Fibroblast of lung (primary cell): ENCODE measurements around the gene TCFL5. TPM values are rescaled to one million over a fixed set of nuclear protein-coding genes. Genes with fewer than 3 reads are reported as not detected.

Experiments used
- DNase-seq, 2 donors: peaks; one replicate each; pipeline versions ENCODE4 v3.0.0 to v3.0.0-alpha.2; 2010; ENCODE audit warnings: low read depth in 2 of 2
- H2AFZ ChIP-seq: 2 replicates; pipeline ENCODE4 v1.5.1; 2012; ENCODE audit warnings: low read length, control low read depth, inconsistent platforms
- H3K27ac ChIP-seq: 2 replicates; pipeline ENCODE4 v1.5.1; 2011; ENCODE audit warnings: low read length, control low read depth; ENCODE audit not compliant: insufficient read depth
- H3K27me3 ChIP-seq: 2 replicates; pipeline ENCODE4 v1.5.1; 2011; ENCODE audit warnings: mild to moderate bottlenecking, low read length; ENCODE audit not compliant: control insufficient read depth, insufficient read depth
- H3K36me3 ChIP-seq: 2 replicates; pipeline ENCODE4 v1.5.1; 2011; ENCODE audit warnings: low read length; ENCODE audit not compliant: control insufficient read depth, insufficient read depth
- H3K4me1 ChIP-seq: 2 replicates; pipeline ENCODE4 v1.5.1; 2011; ENCODE audit warnings: low read length; ENCODE audit not compliant: control insufficient read depth, insufficient read depth; ENCODE audit errors: extremely low read depth
- H3K4me2 ChIP-seq: 2 replicates; pipeline ENCODE4 v1.5.1; 2011; ENCODE audit warnings: low read length, control low read depth; ENCODE audit not compliant: insufficient read depth; ENCODE audit errors: extremely low read depth
- H3K4me3 ChIP-seq, 4 experiments: fragments of 200-600 bp in 1 of 4; sonication (generic) in 1 of 4; replicated peaks in 1 of 4; 2 replicates each; pipeline ENCODE4 v1.5.1; 2011 to 2016; ENCODE audit warnings: low read length in 4 of 4, low read depth in 3 of 4, mild to moderate bottlenecking in 3 of 4, control low read depth in 2 of 4, inconsistent platforms in 1 of 4, mixed read lengths in 1 of 4; ENCODE audit not compliant: insufficient read depth in 1 of 4; ENCODE audit errors: control extremely low read depth in 1 of 4
- H3K79me2 ChIP-seq: 2 replicates; pipeline ENCODE4 v1.5.1; 2012; ENCODE audit warnings: mild to moderate bottlenecking, low read length, inconsistent platforms; ENCODE audit not compliant: control insufficient read depth, insufficient read depth
- H3K9ac ChIP-seq: 2 replicates; pipeline ENCODE4 v1.5.1; 2011; ENCODE audit warnings: mild to moderate bottlenecking, low read length, control low read depth; ENCODE audit not compliant: insufficient read depth
- H3K9me3 ChIP-seq: 2 replicates; pipeline ENCODE4 v1.5.1; 2012; ENCODE audit warnings: low read depth, low read length; ENCODE audit not compliant: control insufficient read depth, insufficient read depth
- H4K20me1 ChIP-seq: 2 replicates; pipeline ENCODE4 v1.5.1; 2011; ENCODE audit warnings: low read length; ENCODE audit not compliant: control insufficient read depth, insufficient read depth; ENCODE audit errors: extremely low read depth
- EZH2 ChIP-seq: IDR thresholded peaks from 2 replicates; pipeline ENCODE4 v1.5.1; 2012; ENCODE audit warnings: low read length, control low read depth, mild to moderate bottlenecking; ENCODE audit errors: missing control alignments
- polyA plus RNA-seq, 2 donors: library from polyadenylated mRNA; depleted of rRNA in 1 of 2; stranded (reverse) in 1 of 2; unstranded in 1 of 2; fragments of >200 nt; gene quantifications; 2 replicates each; pipeline ENCODE4 v1.2.1, GENCODE V29; 2011 to 2012; ENCODE audit warnings: missing spikeins in 1 of 2
- total RNA-seq: library from RNA; depleted of rRNA; stranded (reverse); fragments of >200 nt; gene quantifications from 2 replicates; pipeline ENCODE4 v1.2.1, GENCODE V29; 2014
- TF ChIP-seq, protein P1 (sequence below), 2 donors: IDR thresholded peaks in 1 of 2; conservative IDR thresholded peaks in 1 of 2; 1 replicate in 1 of 2; 2 replicates in 1 of 2; pipeline ENCODE4 v1.5.1; 2011 to 2012; ENCODE audit warnings: low read length in 2 of 2, control low read depth in 1 of 2, inconsistent platforms in 1 of 2, low read depth in 1 of 2, mild to moderate bottlenecking in 1 of 2

Gene TCFL5
- total and polyA plus RNA-seq, 2 donors (not counting 1 experiment from before 2014, with no cell fraction given), result 9.8 to 13.7 TPM

DNA sequence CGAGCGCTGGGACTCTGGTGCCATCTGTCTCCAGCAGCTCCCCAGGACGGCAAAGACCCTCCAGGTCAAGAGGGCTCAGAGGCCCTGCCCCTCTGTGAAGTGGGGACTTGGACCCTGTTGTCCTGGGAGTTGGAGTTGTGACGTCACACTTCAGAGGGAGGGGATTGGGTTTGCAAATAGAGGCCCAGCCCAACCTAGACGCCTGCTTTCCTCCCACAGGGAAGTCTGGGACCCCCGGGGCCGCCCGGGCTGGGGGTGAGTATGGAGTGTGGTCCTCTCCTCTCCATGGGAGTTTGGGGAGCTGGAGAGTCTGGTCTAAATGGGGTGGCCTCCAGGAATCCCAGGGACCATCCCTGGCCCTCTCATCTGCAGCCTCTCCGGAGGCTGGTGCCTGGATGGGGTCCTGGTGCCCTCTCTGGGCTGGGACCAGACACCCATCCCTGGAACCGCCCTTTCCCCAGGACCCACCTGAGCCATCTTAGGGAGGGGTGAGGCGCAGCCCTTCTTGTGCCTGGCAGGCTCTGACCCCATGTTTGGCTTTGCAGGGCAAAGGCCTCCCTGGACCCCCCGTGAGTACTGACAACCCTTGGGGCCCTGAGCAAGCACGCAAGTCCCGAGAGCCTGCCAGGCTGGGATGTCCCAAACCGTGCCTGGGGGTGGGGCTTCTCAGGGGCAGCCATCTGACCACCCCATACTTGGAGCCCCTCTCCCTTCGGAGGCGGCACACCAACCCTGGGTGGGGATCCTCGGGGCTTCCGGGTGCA lies 40.5 kb downstream of the TCFL5 start:
- DNase-seq, result no peak
- Histone ChIP-seq H3K4me2 (no peak overlapping the region), H3K4me3 (no peak overlapping the region), H3K27ac (no peak overlapping the region), H4K20me1 (no peaks in the 10 kb centered on the region), H3K79me2 (no peaks in the 10 kb centered on the region), H2AFZ (no peak overlapping the region), H3K36me3 (no peaks in the 10 kb centered on the region), H3K27me3 (peaks cover 2% of the 10 kb centered on the region), H3K4me1 (peaks cover 13% of the 10 kb centered on the region), H3K9ac (no peak overlapping the region), H3K9me3 (no peaks in the 10 kb centered on the region)
- TF ChIP-seq EZH2, result no peak
- TF ChIP-seq, protein P1, sequence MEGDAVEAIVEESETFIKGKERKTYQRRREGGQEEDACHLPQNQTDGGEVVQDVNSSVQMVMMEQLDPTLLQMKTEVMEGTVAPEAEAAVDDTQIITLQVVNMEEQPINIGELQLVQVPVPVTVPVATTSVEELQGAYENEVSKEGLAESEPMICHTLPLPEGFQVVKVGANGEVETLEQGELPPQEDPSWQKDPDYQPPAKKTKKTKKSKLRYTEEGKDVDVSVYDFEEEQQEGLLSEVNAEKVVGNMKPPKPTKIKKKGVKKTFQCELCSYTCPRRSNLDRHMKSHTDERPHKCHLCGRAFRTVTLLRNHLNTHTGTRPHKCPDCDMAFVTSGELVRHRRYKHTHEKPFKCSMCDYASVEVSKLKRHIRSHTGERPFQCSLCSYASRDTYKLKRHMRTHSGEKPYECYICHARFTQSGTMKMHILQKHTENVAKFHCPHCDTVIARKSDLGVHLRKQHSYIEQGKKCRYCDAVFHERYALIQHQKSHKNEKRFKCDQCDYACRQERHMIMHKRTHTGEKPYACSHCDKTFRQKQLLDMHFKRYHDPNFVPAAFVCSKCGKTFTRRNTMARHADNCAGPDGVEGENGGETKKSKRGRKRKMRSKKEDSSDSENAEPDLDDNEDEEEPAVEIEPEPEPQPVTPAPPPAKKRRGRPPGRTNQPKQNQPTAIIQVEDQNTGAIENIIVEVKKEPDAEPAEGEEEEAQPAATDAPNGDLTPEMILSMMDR (conservative IDR thresholded peaks at IDR 0.05 in 1 of 2, IDR thresholded peaks at IDR 0.05 in 1 of 2; ENCODE audit: low read depth in 1 of 2, low read length in 2 of 2), result no peak

DNA sequence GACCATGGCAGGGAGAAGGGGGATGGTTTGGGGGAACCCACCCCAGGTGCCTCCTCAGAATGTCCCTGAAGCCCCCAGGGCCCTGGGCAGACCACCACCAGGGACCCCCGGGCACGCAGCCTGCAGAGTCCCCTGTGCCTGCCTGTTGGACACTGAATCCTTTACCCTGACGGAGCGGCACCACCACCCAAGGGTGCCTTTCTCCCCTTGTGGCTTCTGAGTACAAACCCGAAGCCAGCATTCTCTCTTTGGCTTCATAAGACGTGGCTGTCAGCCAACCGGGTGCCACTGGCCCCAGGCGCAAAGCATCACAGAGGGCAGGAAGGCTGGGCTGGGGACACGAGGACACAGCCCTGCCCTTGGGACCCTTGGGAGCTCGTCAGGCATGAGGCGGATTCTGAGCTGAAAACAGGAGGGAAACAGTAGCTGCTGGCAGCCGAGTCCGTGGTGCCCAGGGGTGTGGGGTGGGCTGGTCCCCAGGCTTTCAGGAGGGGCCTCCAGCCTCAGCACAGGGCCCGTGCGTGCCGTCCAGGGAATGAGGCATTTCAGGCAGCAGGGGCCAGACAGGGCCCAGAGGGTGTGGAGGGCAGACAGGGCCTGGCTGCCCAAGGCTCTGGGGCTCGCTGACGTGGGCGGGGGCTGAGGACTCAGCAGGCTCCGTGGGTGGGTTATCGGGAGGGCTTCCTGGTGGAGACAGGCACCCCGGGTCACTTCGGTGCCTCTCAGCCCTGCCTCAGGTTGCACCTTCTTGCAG lies 41.2 kb downstream of the TCFL5 start:
- H3K36me3 ChIP-seq, result no peaks in the 10 kb centered on the region
- no peaks in the 10 kb centered on the region for H4K20me1 ChIP-seq
- H3K27me3 ChIP-seq, result peaks cover 9% of the 10 kb centered on the region
- H3K4me1 ChIP-seq, result peaks cover 16% of the 10 kb centered on the region
- H2AFZ ChIP-seq, result no peak overlapping the region
- no peaks in the 10 kb centered on the region for H3K9me3 ChIP-seq
- no peak overlapping the region for H3K27ac ChIP-seq
- no peaks in the 10 kb centered on the region for H3K79me2 ChIP-seq
- H3K9ac ChIP-seq, result no peak overlapping the region
- no peak for TF ChIP-seq EZH2
- TF ChIP-seq, protein P1 (conservative IDR thresholded peaks at IDR 0.05 in 1 of 2, IDR thresholded peaks at IDR 0.05 in 1 of 2; ENCODE audit: low read depth in 1 of 2, low read length in 2 of 2), result no peak
- DNase-seq, result no peak
- no peak overlapping the region for H3K4me2 ChIP-seq
- no peak overlapping the region for H3K4me3 ChIP-seq

DNA sequence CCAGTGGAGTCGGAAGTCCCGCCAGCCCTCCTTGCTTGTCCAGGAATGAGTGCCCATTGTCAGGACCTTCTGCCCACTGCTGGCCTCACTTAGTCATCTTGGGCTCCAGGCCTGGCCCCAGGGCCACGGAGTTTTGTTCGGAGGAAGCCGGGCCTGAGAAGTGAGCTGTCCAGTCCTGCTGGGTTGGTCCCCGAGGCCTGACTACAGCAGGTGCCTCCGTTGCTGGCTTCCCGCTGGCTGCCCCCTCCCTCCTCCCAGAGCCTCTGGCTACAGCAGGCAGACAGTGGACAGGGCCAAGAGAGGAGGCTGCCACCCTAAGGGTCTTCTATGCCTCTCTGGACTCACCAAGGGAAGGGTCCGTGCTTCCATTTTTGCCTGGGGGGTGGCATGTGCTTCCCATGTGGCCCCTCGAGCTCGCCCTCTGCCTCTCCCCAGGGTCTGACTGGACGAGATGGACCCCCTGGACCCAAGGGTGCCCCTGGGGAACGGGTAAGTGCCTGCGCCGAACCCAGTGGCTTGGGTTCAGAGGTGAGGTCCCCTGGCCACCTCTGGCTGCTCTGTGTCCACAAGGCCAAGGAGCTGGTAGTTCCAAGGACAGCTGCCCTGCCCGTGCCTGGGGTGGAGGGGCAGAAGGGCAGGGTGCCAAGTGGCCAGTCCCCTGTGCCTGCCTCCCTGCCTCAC lies 42.0 kb downstream of the TCFL5 start:
- H3K36me3 ChIP-seq, result no peaks in the 10 kb centered on the region
- no peak overlapping the region for H3K4me2 ChIP-seq
- H4K20me1 ChIP-seq, result no peaks in the 10 kb centered on the region
- peak; percentile 36 to 69 for DNase-seq
- TF ChIP-seq, protein P1 (conservative IDR thresholded peaks at IDR 0.05 in 1 of 2, IDR thresholded peaks at IDR 0.05 in 1 of 2; ENCODE audit: low read depth in 1 of 2, low read length in 2 of 2), result no peak
- no peak for TF ChIP-seq EZH2
- peaks cover 16% of the 10 kb centered on the region for H3K4me1 ChIP-seq
- peaks cover 9% of the 10 kb centered on the region for H3K27me3 ChIP-seq
- H3K9me3 ChIP-seq, result no peaks in the 10 kb centered on the region
- no peak overlapping the region for H3K4me3 ChIP-seq
- no peak overlapping the region for H2AFZ ChIP-seq
- H3K79me2 ChIP-seq, result no peaks in the 10 kb centered on the region
- no peak overlapping the region for H3K9ac ChIP-seq
- H3K27ac ChIP-seq, result no peak overlapping the region
